22Rv1 (cell line): ENCODE data around the gene KRT33A.

Experiments
- ZFX ChIP-seq: fragments of 450-650 bp; IDR thresholded peaks from 2 replicates; pipeline ENCODE4 v1.6.1; 2017; ENCODE audit warnings: antibody characterized with exemption, borderline replicate concordance
- TF ChIP-seq, protein P1 (sequence below): fragments of 450-650 bp; IDR thresholded peaks from 2 replicates; pipeline ENCODE4 v1.5.1; 2017; ENCODE audit warnings: mild to moderate bottlenecking

DNA sequence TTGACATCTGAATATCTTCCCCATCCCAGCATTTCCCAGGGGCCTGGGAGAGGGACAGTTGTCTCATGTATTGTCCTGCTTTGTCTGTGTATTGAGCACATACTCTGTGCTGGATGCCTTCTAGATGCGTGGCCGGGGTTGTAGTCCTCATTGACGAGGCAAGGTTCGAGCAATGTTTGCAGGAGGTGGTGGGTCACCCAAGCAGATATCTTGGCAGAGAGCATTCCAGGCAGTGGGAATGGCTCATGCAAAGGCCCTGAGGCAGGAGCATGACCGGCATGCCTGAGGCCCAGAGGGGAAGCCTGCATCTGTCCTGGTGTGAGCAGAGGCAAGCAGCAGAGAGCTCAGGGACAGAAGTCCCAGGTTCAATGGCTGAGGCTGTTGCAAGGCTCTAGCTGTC, 17.5 kb downstream of the KRT33A start:
- TF ChIP-seq, protein P1, sequence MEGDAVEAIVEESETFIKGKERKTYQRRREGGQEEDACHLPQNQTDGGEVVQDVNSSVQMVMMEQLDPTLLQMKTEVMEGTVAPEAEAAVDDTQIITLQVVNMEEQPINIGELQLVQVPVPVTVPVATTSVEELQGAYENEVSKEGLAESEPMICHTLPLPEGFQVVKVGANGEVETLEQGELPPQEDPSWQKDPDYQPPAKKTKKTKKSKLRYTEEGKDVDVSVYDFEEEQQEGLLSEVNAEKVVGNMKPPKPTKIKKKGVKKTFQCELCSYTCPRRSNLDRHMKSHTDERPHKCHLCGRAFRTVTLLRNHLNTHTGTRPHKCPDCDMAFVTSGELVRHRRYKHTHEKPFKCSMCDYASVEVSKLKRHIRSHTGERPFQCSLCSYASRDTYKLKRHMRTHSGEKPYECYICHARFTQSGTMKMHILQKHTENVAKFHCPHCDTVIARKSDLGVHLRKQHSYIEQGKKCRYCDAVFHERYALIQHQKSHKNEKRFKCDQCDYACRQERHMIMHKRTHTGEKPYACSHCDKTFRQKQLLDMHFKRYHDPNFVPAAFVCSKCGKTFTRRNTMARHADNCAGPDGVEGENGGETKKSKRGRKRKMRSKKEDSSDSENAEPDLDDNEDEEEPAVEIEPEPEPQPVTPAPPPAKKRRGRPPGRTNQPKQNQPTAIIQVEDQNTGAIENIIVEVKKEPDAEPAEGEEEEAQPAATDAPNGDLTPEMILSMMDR: no peak
- TF ChIP-seq ZFX: no peak
